ENCODE measurements around the gene ALPP.

DNA sequence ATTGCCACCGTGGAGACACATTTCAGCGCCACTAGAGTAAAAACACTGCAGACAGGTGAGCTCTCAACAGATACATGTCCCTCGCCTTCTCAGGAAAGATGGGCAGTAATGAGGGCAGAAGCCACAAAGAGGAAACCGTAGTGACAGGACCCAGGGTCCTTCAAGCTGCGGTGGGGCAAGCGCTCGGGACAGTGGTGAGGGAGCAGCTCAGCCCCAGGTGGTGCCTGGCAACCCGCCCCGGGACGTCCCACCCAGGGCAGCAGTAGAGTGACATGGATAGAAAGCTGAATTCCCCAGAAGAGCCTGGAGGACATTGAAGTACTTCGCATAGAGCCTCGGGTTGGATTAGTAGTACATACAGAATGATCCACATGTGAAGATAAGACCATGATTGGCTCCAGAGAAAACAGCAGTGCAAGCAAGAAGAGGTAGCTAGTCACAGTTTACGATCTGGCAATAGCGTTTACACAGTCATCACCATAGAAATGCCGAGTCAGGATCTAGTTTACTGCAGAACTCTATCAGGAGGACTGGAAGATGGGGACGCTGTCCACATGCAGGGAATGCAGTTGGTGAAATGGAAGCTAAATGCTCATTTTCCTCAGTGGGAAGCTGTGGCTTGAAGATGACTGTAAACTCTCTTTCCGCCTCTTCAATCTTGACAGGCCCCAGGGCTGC is 37.4 kb upstream of the ALPP start:
- TF ChIP-seq PHF8 (CRISPR knock-in tag; IDR thresholded peaks at IDR 0.05) (no peak), FLYWCH1 (CRISPR knock-in tag; IDR thresholded peaks at IDR 0.05) (no peak), TAF1 (CRISPR knock-in tag; IDR thresholded peaks at IDR 0.05) (no peak), POLR2AphosphoS5 (IDR thresholded peaks at IDR 0.05; ENCODE audit: low read depth, low read length) (no peak), EP300 (IDR thresholded peaks at IDR 0.05; ENCODE audit: low read depth in 2 of 2, low read length in 2 of 2) (no peak), EP300 (CRISPR knock-in tag; IDR thresholded peaks at IDR 0.05; ENCODE audit: borderline replicate concordance) (no peak), ZNF557 (CRISPR knock-in tag; IDR thresholded peaks at IDR 0.05) (no peak), BRCA1 (CRISPR knock-in tag; IDR thresholded peaks at IDR 0.05) (no peak)
- TF ChIP-seq, protein P1, sequence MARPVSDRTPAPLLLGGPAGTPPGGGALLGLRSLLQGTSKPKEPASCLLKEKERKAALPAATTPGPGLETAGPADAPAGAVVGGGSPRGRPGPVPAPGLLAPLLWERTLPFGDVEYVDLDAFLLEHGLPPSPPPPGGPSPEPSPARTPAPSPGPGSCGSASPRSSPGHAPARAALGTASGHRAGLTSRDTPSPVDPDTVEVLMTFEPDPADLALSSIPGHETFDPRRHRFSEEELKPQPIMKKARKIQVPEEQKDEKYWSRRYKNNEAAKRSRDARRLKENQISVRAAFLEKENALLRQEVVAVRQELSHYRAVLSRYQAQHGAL (CRISPR knock-in tag; IDR thresholded peaks at IDR 0.05; ENCODE audit: not compliant biosample characterization), result no peak
- TF ChIP-seq, protein P2, sequence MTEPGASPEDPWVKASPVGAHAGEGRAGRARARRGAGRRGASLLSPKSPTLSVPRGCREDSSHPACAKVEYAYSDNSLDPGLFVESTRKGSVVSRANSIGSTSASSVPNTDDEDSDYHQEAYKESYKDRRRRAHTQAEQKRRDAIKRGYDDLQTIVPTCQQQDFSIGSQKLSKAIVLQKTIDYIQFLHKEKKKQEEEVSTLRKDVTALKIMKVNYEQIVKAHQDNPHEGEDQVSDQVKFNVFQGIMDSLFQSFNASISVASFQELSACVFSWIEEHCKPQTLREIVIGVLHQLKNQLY (CRISPR knock-in tag; IDR thresholded peaks at IDR 0.05), result no peak
- TF ChIP-seq, protein P3, sequence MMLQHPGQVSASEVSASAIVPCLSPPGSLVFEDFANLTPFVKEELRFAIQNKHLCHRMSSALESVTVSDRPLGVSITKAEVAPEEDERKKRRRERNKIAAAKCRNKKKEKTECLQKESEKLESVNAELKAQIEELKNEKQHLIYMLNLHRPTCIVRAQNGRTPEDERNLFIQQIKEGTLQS (CRISPR knock-in tag; IDR thresholded peaks at IDR 0.05), result no peak
- TF ChIP-seq, protein P4, sequence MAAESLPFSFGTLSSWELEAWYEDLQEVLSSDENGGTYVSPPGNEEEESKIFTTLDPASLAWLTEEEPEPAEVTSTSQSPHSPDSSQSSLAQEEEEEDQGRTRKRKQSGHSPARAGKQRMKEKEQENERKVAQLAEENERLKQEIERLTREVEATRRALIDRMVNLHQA (CRISPR knock-in tag; IDR thresholded peaks at IDR 0.05), result no peak
- TF ChIP-seq, protein P5, sequence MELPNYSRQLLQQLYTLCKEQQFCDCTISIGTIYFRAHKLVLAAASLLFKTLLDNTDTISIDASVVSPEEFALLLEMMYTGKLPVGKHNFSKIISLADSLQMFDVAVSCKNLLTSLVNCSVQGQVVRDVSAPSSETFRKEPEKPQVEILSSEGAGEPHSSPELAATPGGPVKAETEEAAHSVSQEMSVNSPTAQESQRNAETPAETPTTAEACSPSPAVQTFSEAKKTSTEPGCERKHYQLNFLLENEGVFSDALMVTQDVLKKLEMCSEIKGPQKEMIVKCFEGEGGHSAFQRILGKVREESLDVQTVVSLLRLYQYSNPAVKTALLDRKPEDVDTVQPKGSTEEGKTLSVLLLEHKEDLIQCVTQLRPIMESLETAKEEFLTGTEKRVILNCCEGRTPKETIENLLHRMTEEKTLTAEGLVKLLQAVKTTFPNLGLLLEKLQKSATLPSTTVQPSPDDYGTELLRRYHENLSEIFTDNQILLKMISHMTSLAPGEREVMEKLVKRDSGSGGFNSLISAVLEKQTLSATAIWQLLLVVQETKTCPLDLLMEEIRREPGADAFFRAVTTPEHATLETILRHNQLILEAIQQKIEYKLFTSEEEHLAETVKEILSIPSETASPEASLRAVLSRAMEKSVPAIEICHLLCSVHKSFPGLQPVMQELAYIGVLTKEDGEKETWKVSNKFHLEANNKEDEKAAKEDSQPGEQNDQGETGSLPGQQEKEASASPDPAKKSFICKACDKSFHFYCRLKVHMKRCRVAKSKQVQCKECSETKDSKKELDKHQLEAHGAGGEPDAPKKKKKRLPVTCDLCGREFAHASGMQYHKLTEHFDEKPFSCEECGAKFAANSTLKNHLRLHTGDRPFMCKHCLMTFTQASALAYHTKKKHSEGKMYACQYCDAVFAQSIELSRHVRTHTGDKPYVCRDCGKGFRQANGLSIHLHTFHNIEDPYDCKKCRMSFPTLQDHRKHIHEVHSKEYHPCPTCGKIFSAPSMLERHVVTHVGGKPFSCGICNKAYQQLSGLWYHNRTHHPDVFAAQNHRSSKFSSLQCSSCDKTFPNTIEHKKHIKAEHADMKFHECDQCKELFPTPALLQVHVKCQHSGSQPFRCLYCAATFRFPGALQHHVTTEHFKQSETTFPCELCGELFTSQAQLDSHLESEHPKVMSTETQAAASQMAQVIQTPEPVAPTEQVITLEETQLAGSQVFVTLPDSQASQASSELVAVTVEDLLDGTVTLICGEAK (IDR thresholded peaks at IDR 0.05), result no peak
- TF ChIP-seq, protein P5 (CRISPR knock-in tag; IDR thresholded peaks at IDR 0.05), result no peak
